ENCODE data around the gene CNGA1. TPM values are rescaled to one million over a fixed set of nuclear protein-coding genes. Genes with fewer than 3 reads are reported as not detected.
"Not testable (repeated sequence)": the region's sequence is repeated elsewhere in the genome, so short reads cannot be mapped to it uniquely, and the experiment has no call there.

The CNGA1 gene
- total RNA-seq, 4 donors from 2014 or later = 0.40 to 1.8 TPM; not detected in 2

DNA sequence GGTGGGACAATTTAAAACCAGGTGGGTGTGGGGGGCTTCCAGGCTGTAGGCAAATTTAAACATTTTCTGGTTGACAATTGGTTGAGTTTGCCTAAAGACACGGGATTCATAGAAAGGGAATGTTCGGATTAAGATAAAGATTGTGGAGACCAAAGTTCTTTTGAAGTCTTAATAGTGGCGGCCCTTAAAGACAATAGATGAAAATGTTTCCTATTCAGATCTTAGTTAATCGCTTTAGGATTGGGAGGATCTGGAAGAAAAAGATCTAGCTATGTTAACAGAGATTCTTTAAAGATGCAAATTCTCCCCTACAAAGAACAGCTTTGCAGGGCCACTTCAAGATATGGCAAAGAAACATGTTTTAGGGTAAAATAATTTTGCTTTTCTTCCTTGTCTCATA, 4.8 kb downstream of the CNGA1 start:
- Histone ChIP-seq H3K36me3 (no peaks in the 10 kb centered on the region), H3K27ac (no peak overlapping the region), H3K4me1 (peaks cover 0 to 8% (median 3%) of the 10 kb centered on the region in 3 donors), H3K4me3 (no peak overlapping the region), H3K27me3 (peaks cover 10% of the 10 kb centered on the region), H3K9me3 (no peaks in the 10 kb centered on the region)
- WGBS, 2 donors (ENCODE audit: low coverage in 1 of 2) = 85 to 91% methylated on average over 4 of the region's 4 CpGs
- no peak for ATAC-seq
- no peak for TF ChIP-seq POLR2A (IDR thresholded peaks at IDR 0.05)
- TF ChIP-seq EP300 (IDR thresholded peaks at IDR 0.05) = no peak
- TF ChIP-seq, protein P1, sequence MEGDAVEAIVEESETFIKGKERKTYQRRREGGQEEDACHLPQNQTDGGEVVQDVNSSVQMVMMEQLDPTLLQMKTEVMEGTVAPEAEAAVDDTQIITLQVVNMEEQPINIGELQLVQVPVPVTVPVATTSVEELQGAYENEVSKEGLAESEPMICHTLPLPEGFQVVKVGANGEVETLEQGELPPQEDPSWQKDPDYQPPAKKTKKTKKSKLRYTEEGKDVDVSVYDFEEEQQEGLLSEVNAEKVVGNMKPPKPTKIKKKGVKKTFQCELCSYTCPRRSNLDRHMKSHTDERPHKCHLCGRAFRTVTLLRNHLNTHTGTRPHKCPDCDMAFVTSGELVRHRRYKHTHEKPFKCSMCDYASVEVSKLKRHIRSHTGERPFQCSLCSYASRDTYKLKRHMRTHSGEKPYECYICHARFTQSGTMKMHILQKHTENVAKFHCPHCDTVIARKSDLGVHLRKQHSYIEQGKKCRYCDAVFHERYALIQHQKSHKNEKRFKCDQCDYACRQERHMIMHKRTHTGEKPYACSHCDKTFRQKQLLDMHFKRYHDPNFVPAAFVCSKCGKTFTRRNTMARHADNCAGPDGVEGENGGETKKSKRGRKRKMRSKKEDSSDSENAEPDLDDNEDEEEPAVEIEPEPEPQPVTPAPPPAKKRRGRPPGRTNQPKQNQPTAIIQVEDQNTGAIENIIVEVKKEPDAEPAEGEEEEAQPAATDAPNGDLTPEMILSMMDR (IDR thresholded peaks at IDR 0.05) = no peak
- TF ChIP-seq POLR2AphosphoS5 (IDR thresholded peaks at IDR 0.05) = no peak

DNA sequence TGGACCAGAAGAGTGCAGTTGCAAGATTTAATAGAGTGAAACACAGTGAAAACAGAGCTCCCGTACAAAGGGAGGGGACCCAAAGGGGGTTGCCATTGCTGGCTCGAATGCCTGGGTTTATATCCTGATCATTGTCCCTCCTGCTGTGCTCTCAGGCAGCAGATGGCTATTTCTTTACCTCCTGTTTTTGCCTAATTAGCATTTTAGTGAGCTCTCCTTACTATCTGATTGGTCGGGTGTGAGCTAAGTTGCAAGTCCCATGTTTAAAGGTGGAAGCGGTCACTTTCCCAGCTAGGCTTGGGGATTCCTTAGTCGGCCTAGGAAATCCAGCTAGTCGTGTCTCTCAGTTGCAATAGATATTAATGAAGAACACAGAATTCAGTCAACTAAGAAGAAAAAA, 5.6 kb downstream of the CNGA1 start:
- not testable (repeated sequence) for H3K4me3 ChIP-seq

DNA sequence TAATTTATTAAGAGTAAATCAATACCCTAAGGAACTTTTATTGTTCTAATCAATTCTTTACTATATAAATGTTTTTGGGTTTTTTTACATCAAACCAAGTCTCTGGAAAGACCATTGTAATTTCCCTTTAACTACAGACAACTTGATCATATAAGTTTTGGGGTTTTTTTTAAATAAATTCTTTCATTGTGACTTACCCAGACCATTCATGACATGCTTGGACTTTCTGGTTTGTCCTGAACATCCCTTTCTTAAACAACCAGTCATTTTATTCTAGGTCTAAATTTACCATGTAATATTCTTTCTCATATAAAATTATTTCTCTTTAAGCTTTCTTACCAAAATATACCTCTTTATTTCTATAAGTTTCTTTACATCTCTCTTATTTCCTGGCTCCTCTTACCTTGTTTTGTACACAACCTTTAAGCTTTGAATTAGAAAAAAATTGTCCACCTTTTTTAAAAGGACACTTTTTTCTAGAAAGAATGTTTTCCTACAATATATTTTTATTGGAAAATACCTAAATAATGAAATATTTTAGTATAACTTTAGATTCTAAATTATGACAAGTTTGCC, 8.4 kb downstream of the CNGA1 start:
- Histone ChIP-seq H3K9me3 (peaks cover 0 to 4% (median 0%) of the 10 kb centered on the region in 3 donors), H3K36me3 (no peaks in the 10 kb centered on the region), H3K27me3 (peaks cover under 1% of the 10 kb centered on the region), H3K27ac (no peak overlapping the region), H3K4me1 (no peaks in the 10 kb centered on the region), H3K4me3 (no peak overlapping the region)
- ATAC-seq = no peak
- TF ChIP-seq EP300 (IDR thresholded peaks at IDR 0.05) (no peak), POLR2A (IDR thresholded peaks at IDR 0.05) (no peak), POLR2AphosphoS5 (IDR thresholded peaks at IDR 0.05) (no peak)
- TF ChIP-seq, protein P1 (IDR thresholded peaks at IDR 0.05) = no peak

More for the DNA sequence above, 5.6 kb downstream of the CNGA1 start:
- H3K27ac ChIP-seq, H3K9me3 ChIP-seq, ATAC-seq, H3K36me3 ChIP-seq, H3K4me1 ChIP-seq, H3K27me3 ChIP-seq: not testable (repeated sequence)
- WGBS, 2 donors (ENCODE audit: low coverage in 1 of 2) = 31 to 76% methylated on average over 4 to 6 of the region's 6 CpGs

DNA sequence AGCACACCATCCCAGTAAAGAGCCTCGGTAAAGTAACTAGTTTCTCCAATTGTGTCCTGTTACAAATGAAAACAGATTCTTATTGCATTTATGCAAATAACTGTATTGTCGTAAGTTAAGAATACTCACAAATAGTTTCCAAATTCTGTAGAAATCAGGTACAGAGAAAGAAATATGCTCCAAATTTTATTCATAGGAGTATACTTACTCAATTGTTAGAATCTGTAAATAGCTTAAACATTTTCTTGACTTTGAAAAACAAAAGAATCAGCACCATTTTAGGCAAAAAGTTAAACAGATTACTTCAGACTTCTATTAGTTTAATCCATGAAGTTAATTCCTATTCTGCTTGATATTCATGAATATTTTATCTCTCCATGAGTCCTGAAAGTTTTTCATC, 10.7 kb downstream of the CNGA1 start:
- ATAC-seq = no peak
- WGBS, 2 donors (ENCODE audit: low coverage in 1 of 2) = 87 to 93% methylated on average over 2 of the region's 2 CpGs
- no peaks in the 10 kb centered on the region for H3K36me3 ChIP-seq
- H3K27me3 ChIP-seq = no peaks in the 10 kb centered on the region
- TF ChIP-seq EP300 (IDR thresholded peaks at IDR 0.05) = no peak
- TF ChIP-seq POLR2A (IDR thresholded peaks at IDR 0.05) = no peak
- TF ChIP-seq POLR2AphosphoS5 (IDR thresholded peaks at IDR 0.05) = no peak
- TF ChIP-seq, protein P1 (IDR thresholded peaks at IDR 0.05) = no peak
- H3K4me1 ChIP-seq = no peaks in the 10 kb centered on the region
- H3K9me3 ChIP-seq = peaks cover 0 to 4% (median 0%) of the 10 kb centered on the region in 3 donors
- no peak overlapping the region for H3K27ac ChIP-seq
- no peak overlapping the region for H3K4me3 ChIP-seq

DNA sequence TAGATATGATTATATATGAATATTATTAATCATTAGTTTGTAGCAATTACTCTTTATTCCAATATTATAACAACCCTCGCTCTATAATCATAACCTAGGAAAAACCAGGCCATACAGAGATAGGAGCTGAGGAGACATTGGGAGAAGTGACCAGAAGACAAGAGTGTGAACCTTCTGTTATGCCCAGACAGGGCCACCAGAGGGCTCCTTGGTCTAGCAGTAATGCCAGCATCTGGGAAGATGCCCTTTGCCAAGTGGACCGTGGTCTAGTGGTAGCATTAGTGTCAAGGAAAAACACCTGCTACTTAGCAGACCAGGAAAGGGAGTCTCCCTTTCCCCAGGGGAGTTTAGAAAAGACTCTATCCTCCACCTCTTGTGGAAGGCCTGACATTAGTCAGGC, 12.9 kb downstream of the CNGA1 start:
- not testable (repeated sequence) for H3K36me3 ChIP-seq, H3K4me3 ChIP-seq, ATAC-seq, H3K4me1 ChIP-seq, H3K27me3 ChIP-seq, H3K27ac ChIP-seq
- H3K9me3 ChIP-seq = peaks cover 0 to 16% (median 0%) of the 10 kb centered on the region in 3 donors
- TF ChIP-seq, protein P1 (IDR thresholded peaks at IDR 0.05) = peak in 2 of 4 experiments; percentile 35 to 64
- WGBS, 2 donors (ENCODE audit: low coverage in 1 of 2) = 20 to 34% methylated on average over 1 to 2 of the region's 2 CpGs

Measured in gastroesophageal sphincter (tissue), 4 donors.